ENCODE data around the gene WDR81. TPM values are rescaled to one million over a fixed set of nuclear protein-coding genes. Genes with fewer than 3 reads are reported as not detected.
"Not testable (repeated sequence)": the region's sequence is repeated elsewhere in the genome, so short reads cannot be mapped to it uniquely, and the experiment has no call there.

The WDR81 gene
- total RNA-seq, 1 donor from 2014 or later = 27.0 TPM

GRCh38 chr17:1730326-1731193 is 6.1 kb downstream of the WDR81 start:
- DNase-seq (ENCODE audit: low spot score) = no peak
- peak; percentile 34 for ATAC-seq

- DNase-seq (ENCODE audit: low spot score) = no peak
- ATAC-seq = no peak
Observed at GRCh38 chr17:1731194-1731506, 6.6 kb downstream of the WDR81 start.

- no peak for ATAC-seq
Observed at GRCh38 chr17:1732241-1732832, 7.8 kb downstream of the WDR81 start.

GRCh38 chr17:1732833-1733321 is 8.4 kb downstream of the WDR81 start:
- ATAC-seq (no peak), DNase-seq (ENCODE audit: low spot score) (no peak)

More at GRCh38 chr17:1732241-1732832, 7.8 kb downstream of the WDR81 start:
- DNase-seq (ENCODE audit: low spot score) = no peak

- DNase-seq (ENCODE audit: low spot score) = no peak
- ATAC-seq = no peak
Observed at GRCh38 chr17:1733759-1734158, 9.3 kb downstream of the WDR81 start.

GRCh38 chr17:1735418-1735817 is 10.9 kb downstream of the WDR81 start:
- no peak for DNase-seq (ENCODE audit: low spot score)

GRCh38 chr17:1735834-1736347 is 11.4 kb downstream of the WDR81 start:
- ATAC-seq = peak; percentile 47
- peak; percentile 71 for DNase-seq (ENCODE audit: low spot score)

More at GRCh38 chr17:1735418-1735817, 10.9 kb downstream of the WDR81 start:
- ATAC-seq = no peak

- peak; percentile 80 for ATAC-seq
Observed at GRCh38 chr17:1736348-1737281, 12.1 kb downstream of the WDR81 start.

GRCh38 chr17:1737531-1738291 is 13.2 kb downstream of the WDR81 start:
- no peak for DNase-seq (ENCODE audit: low spot score)

More at GRCh38 chr17:1736348-1737281, 12.1 kb downstream of the WDR81 start:
- peak; percentile 95 for DNase-seq (ENCODE audit: low spot score)

GRCh38 chr17:1741899-1742298 is 17.4 kb downstream of the WDR81 start:
- not testable (repeated sequence) for DNase-seq (ENCODE audit: low spot score); ATAC-seq

More at GRCh38 chr17:1737531-1738291, 13.2 kb downstream of the WDR81 start:
- peak; percentile 2 for ATAC-seq

GRCh38 chr17:1742371-1743087 is 18.0 kb downstream of the WDR81 start, which contains the start of gene SERPINF2:
Gene SERPINF2 (plus strand): TSS chr17:1742871. CDS start chr17:1744996, 2,125 bp downstream.
- DNase-seq (ENCODE audit: low spot score) (peak; percentile 84), ATAC-seq (peak; percentile 72)

- ATAC-seq (peak; percentile 15), DNase-seq (ENCODE audit: low spot score) (no peak)
Observed at GRCh38 chr17:1743088-1743439, 18.6 kb downstream of the WDR81 start.

GRCh38 chr17:1744551-1745512 is 20.3 kb downstream of the WDR81 start:
- DNase-seq (ENCODE audit: low spot score) (peak; percentile 72), ATAC-seq (peak; percentile 47)

GRCh38 chr17:1745513-1746020 is 21.1 kb downstream of the WDR81 start:
- DNase-seq (ENCODE audit: low spot score) (no peak), ATAC-seq (peak; percentile 15)

- DNase-seq (ENCODE audit: low spot score) (peak; percentile 88), ATAC-seq (peak; percentile 59)
Observed at GRCh38 chr17:1746975-1747543, 22.6 kb downstream of the WDR81 start.

- no peak for DNase-seq (ENCODE audit: low spot score)
- no peak for ATAC-seq
Observed at GRCh38 chr17:1750628-1751027, 26.1 kb downstream of the WDR81 start.

Measured in left lobe of liver (tissue), 2 donors.